NB4 (cell line): ENCODE measurements around the gene FXYD5.

Experiments
- POLR2A ChIP-seq: IDR thresholded peaks from 2 replicates; pipeline ENCODE4 v1.6.1; 2011; ENCODE audit warnings: mild to moderate bottlenecking; ENCODE audit not compliant: insufficient read length; ENCODE audit errors: extremely low read depth
- TF ChIP-seq, protein P1 (sequence below): IDR thresholded peaks from one replicate; pipeline ENCODE4 v1.5.1; 2012; ENCODE audit warnings: low read depth, low read length
- TF ChIP-seq, protein P2 (sequence below): IDR thresholded peaks from 2 replicates; pipeline ENCODE4 v1.6.1; 2011; ENCODE audit warnings: low read depth, low read length

DNA sequence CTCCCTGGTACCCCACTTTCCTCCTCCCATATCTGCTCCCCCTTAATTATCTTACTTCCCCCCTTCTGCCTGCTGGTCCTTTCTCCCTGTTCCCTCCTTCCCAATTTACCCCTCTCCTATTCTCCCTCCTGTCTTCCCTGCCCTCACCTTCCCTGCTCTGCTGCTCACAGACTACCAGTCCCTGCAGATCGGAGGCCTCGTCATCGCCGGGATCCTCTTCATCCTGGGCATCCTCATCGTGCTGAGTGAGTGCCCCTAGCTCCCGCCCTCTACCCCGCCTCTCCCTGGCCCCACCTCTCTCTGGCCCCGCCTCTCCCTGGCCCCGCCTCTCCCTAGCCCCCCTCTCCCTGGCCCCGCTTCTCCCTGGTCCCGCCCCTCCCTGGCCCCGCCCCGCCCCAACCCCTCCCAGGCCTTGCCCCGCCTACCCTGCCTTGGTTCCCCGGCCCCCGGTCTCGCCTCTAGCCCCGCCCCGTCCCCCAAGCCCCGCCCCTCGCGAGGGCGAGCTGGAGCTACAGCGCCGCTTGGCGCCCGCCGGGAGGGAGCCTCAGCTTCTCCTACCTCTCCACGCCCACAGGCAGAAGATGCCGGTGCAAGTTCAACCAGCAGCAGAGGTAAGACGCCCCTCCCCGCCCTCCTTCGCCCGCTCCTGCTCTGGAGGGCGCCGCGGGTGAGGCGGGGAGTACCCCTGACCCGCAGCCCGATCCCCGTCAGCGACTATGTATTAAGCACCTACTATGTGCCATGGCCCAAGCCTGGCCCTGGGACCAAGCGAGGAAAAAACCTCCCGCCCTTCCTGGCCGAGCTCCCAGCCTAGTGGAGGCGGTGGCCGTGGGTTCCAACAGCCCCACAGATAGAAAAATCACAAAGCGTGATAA, 13.3 kb upstream of the FXYD5 start:
- TF ChIP-seq, protein P1, sequence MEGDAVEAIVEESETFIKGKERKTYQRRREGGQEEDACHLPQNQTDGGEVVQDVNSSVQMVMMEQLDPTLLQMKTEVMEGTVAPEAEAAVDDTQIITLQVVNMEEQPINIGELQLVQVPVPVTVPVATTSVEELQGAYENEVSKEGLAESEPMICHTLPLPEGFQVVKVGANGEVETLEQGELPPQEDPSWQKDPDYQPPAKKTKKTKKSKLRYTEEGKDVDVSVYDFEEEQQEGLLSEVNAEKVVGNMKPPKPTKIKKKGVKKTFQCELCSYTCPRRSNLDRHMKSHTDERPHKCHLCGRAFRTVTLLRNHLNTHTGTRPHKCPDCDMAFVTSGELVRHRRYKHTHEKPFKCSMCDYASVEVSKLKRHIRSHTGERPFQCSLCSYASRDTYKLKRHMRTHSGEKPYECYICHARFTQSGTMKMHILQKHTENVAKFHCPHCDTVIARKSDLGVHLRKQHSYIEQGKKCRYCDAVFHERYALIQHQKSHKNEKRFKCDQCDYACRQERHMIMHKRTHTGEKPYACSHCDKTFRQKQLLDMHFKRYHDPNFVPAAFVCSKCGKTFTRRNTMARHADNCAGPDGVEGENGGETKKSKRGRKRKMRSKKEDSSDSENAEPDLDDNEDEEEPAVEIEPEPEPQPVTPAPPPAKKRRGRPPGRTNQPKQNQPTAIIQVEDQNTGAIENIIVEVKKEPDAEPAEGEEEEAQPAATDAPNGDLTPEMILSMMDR: peak; percentile 26
- no peak for TF ChIP-seq POLR2A
- TF ChIP-seq, protein P2, sequence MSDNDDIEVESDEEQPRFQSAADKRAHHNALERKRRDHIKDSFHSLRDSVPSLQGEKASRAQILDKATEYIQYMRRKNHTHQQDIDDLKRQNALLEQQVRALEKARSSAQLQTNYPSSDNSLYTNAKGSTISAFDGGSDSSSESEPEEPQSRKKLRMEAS: no peak
